ENCODE results near the gene KDM2B. TPM values are rescaled to one million over a fixed set of nuclear protein-coding genes. Genes with fewer than 3 reads are reported as not detected.
A peak's percentile ranks its signal among the peaks of the same experiment; 100 is the strongest.

KDM2B gene
- total RNA-seq, 1 donor from 2014 or later = 79.2 TPM

GRCh38 chr12:121516437-121517011 lies 64.3 kb downstream of the KDM2B start:
- TF ChIP-seq CTCF (conservative IDR thresholded peaks at IDR 0.05) = no peak
- Mint-ChIP-seq H3K9me3 (peaks cover 3% of the 10 kb centered on the region), H3K27ac (ENCODE audit: unreplicated experiment) (no peak overlapping the region), H3K36me3 (ENCODE audit: low read depth) (peaks cover 13% of the 10 kb centered on the region), H3K4me3 (no peak overlapping the region), H3K4me1 (peaks cover 6% of the 10 kb centered on the region), H3K27me3 (ENCODE audit: low read depth) (no peaks in the 10 kb centered on the region)
- DNase-seq (ENCODE audit: low read depth, low spot score) = no peak

DNA sequence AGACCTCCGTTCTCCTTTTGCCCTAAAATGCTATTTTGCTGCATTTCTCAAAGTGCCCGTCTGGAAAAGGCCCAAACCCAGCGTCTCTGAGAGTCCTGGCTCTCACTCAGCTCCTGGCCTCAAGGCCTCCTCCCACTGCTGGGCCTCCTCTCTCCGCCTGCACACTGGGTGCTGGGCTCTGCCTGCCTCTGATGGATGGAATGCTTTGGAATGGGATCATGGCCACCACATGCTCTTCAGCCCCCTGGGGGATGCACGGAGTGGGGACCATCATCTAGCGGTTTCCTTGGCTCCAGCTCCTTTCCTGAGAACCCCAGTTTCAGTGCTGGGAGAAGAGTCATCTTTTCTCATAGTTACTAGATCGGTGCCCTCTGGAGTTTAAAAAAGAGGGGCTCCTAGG lies 65.2 kb downstream of the KDM2B start:
- no peak for TF ChIP-seq CTCF (conservative IDR thresholded peaks at IDR 0.05)
- H3K27me3 Mint-ChIP-seq (ENCODE audit: low read depth) = no peaks in the 10 kb centered on the region
- H3K27ac Mint-ChIP-seq (ENCODE audit: unreplicated experiment) = no peak overlapping the region
- peaks cover 6% of the 10 kb centered on the region for H3K4me1 Mint-ChIP-seq
- peaks cover 13% of the 10 kb centered on the region for H3K36me3 Mint-ChIP-seq (ENCODE audit: low read depth)
- peak overlapping the region; percentile 59 for H3K4me3 Mint-ChIP-seq
- H3K9me3 Mint-ChIP-seq = peaks cover 3% of the 10 kb centered on the region
- DNase-seq (ENCODE audit: low read depth, low spot score) = no peak

- no peak for TF ChIP-seq CTCF (conservative IDR thresholded peaks at IDR 0.05)
- Mint-ChIP-seq H3K27ac (ENCODE audit: unreplicated experiment) (no peak overlapping the region), H3K9me3 (peaks cover 3% of the 10 kb centered on the region), H3K4me1 (peaks cover 6% of the 10 kb centered on the region), H3K36me3 (ENCODE audit: low read depth) (peaks cover 10% of the 10 kb centered on the region), H3K27me3 (ENCODE audit: low read depth) (no peaks in the 10 kb centered on the region), H3K4me3 (no peak overlapping the region)
- no peak for DNase-seq (ENCODE audit: low read depth, low spot score)
Measured at GRCh38 chr12:121514184-121514742, 66.6 kb downstream of the KDM2B start.

DNA sequence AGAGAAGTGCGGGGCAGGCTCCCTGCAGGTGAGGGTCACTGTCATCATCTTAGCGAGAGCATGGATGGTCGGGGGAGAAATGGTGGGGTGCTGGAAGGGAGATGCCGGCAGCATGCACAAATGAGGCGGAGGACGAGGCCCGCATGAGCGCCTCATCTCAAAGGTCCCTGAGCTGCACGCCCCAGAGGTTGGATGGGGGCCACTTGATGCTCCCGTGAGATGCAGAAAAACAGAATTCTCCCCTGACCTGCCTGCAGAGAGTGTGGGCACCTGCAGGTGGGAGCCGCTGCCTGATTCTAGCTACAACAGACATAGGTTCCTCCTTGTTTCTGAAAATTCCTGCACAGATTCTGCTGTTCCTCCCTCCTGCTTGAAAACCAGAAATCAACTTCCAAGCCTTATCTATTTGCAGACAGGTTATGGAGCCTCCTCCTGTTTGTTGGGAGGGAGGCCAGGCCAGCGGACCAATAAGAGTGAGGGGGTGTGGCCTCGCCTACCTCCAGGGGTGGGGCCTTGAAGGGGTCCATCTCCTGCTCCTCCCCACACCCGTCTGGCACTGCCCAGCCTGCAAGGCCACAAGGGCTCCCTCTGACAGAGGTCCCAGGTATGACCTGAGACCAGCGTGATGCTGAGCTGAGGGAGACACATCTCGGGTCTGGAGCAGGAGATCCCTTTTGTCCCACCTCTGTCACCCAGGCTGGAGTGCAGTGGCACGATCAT lies 67.2 kb downstream of the KDM2B start:
- DNase-seq (ENCODE audit: low read depth, low spot score) = no peak
- H3K9me3 Mint-ChIP-seq = peaks cover 3% of the 10 kb centered on the region
- peaks cover 6% of the 10 kb centered on the region for H3K4me1 Mint-ChIP-seq
- H3K4me3 Mint-ChIP-seq = no peak overlapping the region
- H3K27me3 Mint-ChIP-seq (ENCODE audit: low read depth) = no peaks in the 10 kb centered on the region
- TF ChIP-seq CTCF (conservative IDR thresholded peaks at IDR 0.05) = no peak
- H3K36me3 Mint-ChIP-seq (ENCODE audit: low read depth) = peaks cover 9% of the 10 kb centered on the region
- no peak overlapping the region for H3K27ac Mint-ChIP-seq (ENCODE audit: unreplicated experiment)

- Mint-ChIP-seq H3K36me3 (ENCODE audit: low read depth) (peaks cover 9% of the 10 kb centered on the region), H3K27ac (ENCODE audit: unreplicated experiment) (no peak overlapping the region), H3K4me1 (peaks cover 6% of the 10 kb centered on the region), H3K9me3 (peaks cover 3% of the 10 kb centered on the region), H3K27me3 (ENCODE audit: low read depth) (no peaks in the 10 kb centered on the region), H3K4me3 (no peak overlapping the region)
- DNase-seq (ENCODE audit: low read depth, low spot score) = no peak
- TF ChIP-seq CTCF (conservative IDR thresholded peaks at IDR 0.05) = no peak
Measured at GRCh38 chr12:121512561-121512960, 68.3 kb downstream of the KDM2B start.

Measured in neural crest cell (in vitro differentiated cells).